Neural progenitor cell (in vitro differentiated cells): ENCODE measurements around the gene STARD3.

Experiments used
- EZH2 ChIP-seq: fragments of 200-600 bp; sonication (generic); IDR thresholded peaks from 2 replicates; pipeline ENCODE4 v1.6.1; 2017; ENCODE audit warnings: antibody characterized with exemption, mild to moderate bottlenecking, moderate library complexity
- EZH2phosphoT487 ChIP-seq: fragments of 200-600 bp; sonication (generic); IDR thresholded peaks from 2 replicates; pipeline ENCODE4 v1.6.1; 2017; ENCODE audit warnings: antibody characterized with exemption
- TF ChIP-seq, protein P1 (sequence below): fragments of 200-600 bp; sonication (generic); IDR thresholded peaks from 2 replicates; pipeline ENCODE4 v1.5.1; 2017; ENCODE audit warnings: antibody characterized with exemption, mild to moderate bottlenecking

DNA sequence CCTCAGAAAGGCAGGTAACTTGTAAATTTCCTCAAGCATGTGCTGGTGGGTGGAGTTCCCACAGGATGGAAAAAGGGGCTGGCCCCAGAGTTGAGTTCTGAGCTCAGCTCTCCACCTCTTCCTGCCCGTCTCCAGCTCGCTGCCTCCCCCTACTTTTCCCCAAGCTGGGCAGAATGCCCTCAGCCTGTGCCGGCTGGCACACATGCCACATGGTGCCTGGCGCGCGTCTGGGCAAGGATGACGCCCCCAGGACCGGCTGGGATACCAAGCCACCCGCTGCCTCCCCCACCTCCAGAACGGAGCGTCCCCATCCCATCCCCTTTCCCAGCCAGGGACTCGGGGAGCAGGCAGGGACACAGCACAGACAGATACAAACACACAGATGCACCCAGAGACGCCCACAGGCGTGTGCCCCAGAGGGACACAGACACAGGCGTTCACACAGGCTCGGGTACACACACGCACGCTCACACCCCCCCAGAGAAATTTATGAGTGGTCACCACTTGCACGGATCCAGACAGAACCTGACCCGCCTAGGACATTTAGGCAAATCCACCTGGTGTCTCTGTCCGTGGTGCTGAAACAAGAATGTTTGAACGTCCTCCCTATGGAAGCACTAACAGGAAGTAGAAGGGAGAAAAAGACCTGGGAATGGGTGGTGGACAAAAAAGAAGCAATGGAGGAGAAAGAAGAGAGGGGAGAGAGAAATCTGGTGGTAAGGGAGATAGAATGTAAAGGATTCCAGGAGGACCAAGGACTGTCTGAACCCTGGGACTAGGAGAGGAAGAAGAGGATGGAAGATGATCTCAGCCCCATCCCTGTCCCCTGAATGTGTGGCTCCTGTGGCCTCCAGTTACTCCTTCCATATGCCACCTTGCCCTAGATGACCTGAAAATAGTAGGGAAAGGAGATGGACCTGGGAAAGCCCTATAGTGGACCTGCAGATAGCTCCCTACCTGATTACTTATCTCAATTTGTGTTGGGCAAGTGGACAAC, 44.7 kb upstream of the STARD3 start:
- TF ChIP-seq, protein P1, sequence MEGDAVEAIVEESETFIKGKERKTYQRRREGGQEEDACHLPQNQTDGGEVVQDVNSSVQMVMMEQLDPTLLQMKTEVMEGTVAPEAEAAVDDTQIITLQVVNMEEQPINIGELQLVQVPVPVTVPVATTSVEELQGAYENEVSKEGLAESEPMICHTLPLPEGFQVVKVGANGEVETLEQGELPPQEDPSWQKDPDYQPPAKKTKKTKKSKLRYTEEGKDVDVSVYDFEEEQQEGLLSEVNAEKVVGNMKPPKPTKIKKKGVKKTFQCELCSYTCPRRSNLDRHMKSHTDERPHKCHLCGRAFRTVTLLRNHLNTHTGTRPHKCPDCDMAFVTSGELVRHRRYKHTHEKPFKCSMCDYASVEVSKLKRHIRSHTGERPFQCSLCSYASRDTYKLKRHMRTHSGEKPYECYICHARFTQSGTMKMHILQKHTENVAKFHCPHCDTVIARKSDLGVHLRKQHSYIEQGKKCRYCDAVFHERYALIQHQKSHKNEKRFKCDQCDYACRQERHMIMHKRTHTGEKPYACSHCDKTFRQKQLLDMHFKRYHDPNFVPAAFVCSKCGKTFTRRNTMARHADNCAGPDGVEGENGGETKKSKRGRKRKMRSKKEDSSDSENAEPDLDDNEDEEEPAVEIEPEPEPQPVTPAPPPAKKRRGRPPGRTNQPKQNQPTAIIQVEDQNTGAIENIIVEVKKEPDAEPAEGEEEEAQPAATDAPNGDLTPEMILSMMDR: no peak
- peak; percentile 73 for TF ChIP-seq EZH2
- no peak for TF ChIP-seq EZH2phosphoT487
